Thyroid gland (tissue), 4 donors: ENCODE data around the gene PLEKHA4. TPM values are rescaled to one million over a fixed set of nuclear protein-coding genes. Genes with fewer than 3 reads are reported as not detected.

Experiments used
- DNase-seq, 2 donors: peaks; one replicate each; pipeline ENCODE4 v3.0.0-alpha.2; 2019
- H3K27ac ChIP-seq, 3 donors: fragments of 200-600 bp; sonication (generic); 1 replicate in 2 of 3; 2 replicates in 1 of 3; pipeline ENCODE4 v1.5.1; 2016 to 2019; ENCODE audit warnings: mild to moderate bottlenecking in 1 of 3, moderate library complexity in 1 of 3
- H3K27me3 ChIP-seq: fragments of 200-600 bp; sonication (generic); one replicate; pipeline ENCODE4 v1.5.1; 2019
- H3K36me3 ChIP-seq, 2 donors: fragments of 200-600 bp; sonication (generic); one replicate each; pipeline ENCODE4 v1.5.1; 2016 to 2019
- H3K4me1 ChIP-seq, 2 donors: fragments of 200-600 bp; sonication (generic); one replicate each; pipeline ENCODE4 v1.5.1; 2017 to 2019
- H3K4me3 ChIP-seq, 3 donors: fragments of 200-600 bp; sonication (generic); replicated peaks in 1 of 3; 1 replicate in 2 of 3; 2 replicates in 1 of 3; pipeline ENCODE4 v1.5.1; 2016; ENCODE audit warnings: mild to moderate bottlenecking in 1 of 3
- H3K9me3 ChIP-seq: fragments of 200-600 bp; sonication (generic); one replicate; pipeline ENCODE4 v1.5.1; 2017
- POLR2A ChIP-seq, 2 donors: fragments of 450-650 bp; IDR thresholded peaks; one replicate each; pipeline ENCODE4 v1.6.1; 2017; ENCODE audit warnings: antibody characterized with exemption in 2 of 2, mild to moderate bottlenecking in 2 of 2, moderate library complexity in 1 of 2
- WGBS, 2 donors: methylation state at CpG; one replicate each; pipeline ENCODE4 v1.1.5; 2017; 5-methylcytosine and 5-hydroxymethylcytosine counted together
- intact Hi-C: fragments of 100-400 bp; cut with DNase I; formaldehyde crosslinking; loops from one replicate; pipeline ENCODE4 v1.15.1; 2023
- total RNA-seq, 4 donors: library from RNA; depleted of rRNA; stranded (reverse); fragments of >200 nt; gene quantifications; one replicate each; pipeline ENCODE4 v1.2.3, GENCODE V29; 2016
- TF ChIP-seq, protein P1 (sequence below), 6 experiments: fragments of 200-600 bp in 3 of 6; fragments of 450-650 bp in 3 of 6; sonication (generic) in 3 of 6; IDR thresholded peaks; one replicate each; pipeline ENCODE4 v1.5.1; 2016 to 2019; ENCODE audit warnings: antibody characterized with exemption in 6 of 6, mild to moderate bottlenecking in 2 of 6, inconsistent platforms in 1 of 6, moderate library complexity in 1 of 6

The PLEKHA4 gene, protein sequence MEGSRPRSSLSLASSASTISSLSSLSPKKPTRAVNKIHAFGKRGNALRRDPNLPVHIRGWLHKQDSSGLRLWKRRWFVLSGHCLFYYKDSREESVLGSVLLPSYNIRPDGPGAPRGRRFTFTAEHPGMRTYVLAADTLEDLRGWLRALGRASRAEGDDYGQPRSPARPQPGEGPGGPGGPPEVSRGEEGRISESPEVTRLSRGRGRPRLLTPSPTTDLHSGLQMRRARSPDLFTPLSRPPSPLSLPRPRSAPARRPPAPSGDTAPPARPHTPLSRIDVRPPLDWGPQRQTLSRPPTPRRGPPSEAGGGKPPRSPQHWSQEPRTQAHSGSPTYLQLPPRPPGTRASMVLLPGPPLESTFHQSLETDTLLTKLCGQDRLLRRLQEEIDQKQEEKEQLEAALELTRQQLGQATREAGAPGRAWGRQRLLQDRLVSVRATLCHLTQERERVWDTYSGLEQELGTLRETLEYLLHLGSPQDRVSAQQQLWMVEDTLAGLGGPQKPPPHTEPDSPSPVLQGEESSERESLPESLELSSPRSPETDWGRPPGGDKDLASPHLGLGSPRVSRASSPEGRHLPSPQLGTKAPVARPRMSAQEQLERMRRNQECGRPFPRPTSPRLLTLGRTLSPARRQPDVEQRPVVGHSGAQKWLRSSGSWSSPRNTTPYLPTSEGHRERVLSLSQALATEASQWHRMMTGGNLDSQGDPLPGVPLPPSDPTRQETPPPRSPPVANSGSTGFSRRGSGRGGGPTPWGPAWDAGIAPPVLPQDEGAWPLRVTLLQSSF
- total RNA-seq = 10 to 100 TPM; 15.2 to 21.8 (median 19.0) TPM

DNA sequence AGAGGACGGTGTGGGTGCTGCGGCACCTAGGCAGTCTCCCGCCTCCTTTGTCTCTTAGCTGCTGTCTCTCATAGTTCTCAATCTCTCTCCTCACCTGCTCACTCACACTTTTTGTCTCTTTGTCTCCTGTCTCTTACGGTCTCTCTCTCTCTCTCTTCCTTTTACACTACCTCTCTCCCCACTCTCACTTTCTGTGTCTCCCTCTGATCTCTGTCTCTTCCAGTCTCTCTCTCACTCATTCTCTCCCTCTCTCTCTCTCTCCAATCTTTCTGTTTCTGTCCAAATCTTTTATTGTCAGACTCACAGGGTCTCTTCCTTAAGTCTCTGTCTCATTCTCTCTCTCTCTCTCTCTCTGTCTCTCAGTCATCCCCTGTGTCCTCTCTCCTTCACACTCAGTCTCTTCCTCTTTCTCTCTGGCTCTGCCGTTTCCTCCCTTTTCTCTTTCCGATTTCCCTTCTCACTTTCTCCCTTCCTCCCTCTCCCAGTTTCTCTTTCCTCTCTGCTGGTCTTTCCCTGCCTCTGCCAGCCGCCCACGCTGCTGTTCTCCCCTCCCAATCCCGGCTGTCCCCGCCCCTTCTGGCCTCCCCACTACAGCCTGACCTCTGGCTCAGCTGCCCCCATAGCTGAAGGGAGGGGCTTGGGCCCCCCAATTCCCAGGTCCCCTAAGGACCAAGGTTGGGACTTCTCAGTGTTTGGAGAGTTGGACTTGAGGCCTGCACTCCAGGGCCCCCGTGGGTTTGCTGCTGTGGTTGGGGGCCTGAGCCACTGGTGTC, at the start of gene PLEKHA4:
Gene PLEKHA4, minus strand, starts transcription at position 504 of the 773 bp plus-strand sequence. CDS start 997 bp downstream, outside the sequence.
- intact Hi-C loops = loop anchor here (10.0 kb wide), 1 partner anchor 107 kb away; no protein-coding TSS in a partner anchor
- DNase-seq = peak; percentile 65 to 72
- Histone ChIP-seq H3K4me1 (peaks cover 16 to 33% of the 10 kb centered on the region in 2 donors), H3K27me3 (no peaks in the 10 kb centered on the region), H3K36me3 (no peaks in the 10 kb centered on the region), H3K27ac (peak within 1 kb of the TSS; percentile 23 to 85 (median 77)), H3K4me3 (peak within 1 kb of the TSS in 1 of 3 donors; percentile 14), H3K9me3 (no peaks in the 10 kb centered on the region)
- TF ChIP-seq POLR2A (IDR thresholded peaks at IDR 0.05) = peak in 1 of 2 donors; percentile 48
- TF ChIP-seq, protein P1, sequence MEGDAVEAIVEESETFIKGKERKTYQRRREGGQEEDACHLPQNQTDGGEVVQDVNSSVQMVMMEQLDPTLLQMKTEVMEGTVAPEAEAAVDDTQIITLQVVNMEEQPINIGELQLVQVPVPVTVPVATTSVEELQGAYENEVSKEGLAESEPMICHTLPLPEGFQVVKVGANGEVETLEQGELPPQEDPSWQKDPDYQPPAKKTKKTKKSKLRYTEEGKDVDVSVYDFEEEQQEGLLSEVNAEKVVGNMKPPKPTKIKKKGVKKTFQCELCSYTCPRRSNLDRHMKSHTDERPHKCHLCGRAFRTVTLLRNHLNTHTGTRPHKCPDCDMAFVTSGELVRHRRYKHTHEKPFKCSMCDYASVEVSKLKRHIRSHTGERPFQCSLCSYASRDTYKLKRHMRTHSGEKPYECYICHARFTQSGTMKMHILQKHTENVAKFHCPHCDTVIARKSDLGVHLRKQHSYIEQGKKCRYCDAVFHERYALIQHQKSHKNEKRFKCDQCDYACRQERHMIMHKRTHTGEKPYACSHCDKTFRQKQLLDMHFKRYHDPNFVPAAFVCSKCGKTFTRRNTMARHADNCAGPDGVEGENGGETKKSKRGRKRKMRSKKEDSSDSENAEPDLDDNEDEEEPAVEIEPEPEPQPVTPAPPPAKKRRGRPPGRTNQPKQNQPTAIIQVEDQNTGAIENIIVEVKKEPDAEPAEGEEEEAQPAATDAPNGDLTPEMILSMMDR (IDR thresholded peaks at IDR 0.05) = no peak
- 32 to 42% methylated on average over 11 of the region's 11 CpGs for WGBS, 2 donors

GRCh38 chr19:48918071-48918470, 49.7 kb upstream of the PLEKHA4 start:
- Histone ChIP-seq H3K9me3 (no peaks in the 10 kb centered on the region), H3K4me1 (no peaks in the 10 kb centered on the region), H3K27me3 (no peaks in the 10 kb centered on the region), H3K36me3 (peaks cover 61% of the 10 kb centered on the region in 2 donors), H3K4me3 (no peak overlapping the region), H3K27ac (no peak overlapping the region)
- TF ChIP-seq POLR2A (IDR thresholded peaks at IDR 0.05) = no peak
- TF ChIP-seq, protein P1 (IDR thresholded peaks at IDR 0.05) = no peak
- intact Hi-C loops = no loop called here
- no peak for DNase-seq
- WGBS, 2 donors = 89 to 90% methylated on average over 5 to 6 of the region's 6 CpGs

- H3K36me3 ChIP-seq = peaks cover 70 to 73% of the 10 kb centered on the region in 2 donors
- intact Hi-C loops = no loop called here
- WGBS, 2 donors = 82 to 83% methylated on average over 8 of the region's 8 CpGs
- H3K9me3 ChIP-seq = no peaks in the 10 kb centered on the region
- H3K27ac ChIP-seq = no peak overlapping the region
- no peak for TF ChIP-seq POLR2A (IDR thresholded peaks at IDR 0.05)
- H3K4me1 ChIP-seq = no peaks in the 10 kb centered on the region
- H3K4me3 ChIP-seq = no peak overlapping the region
- no peak for DNase-seq
- H3K27me3 ChIP-seq = no peaks in the 10 kb centered on the region
These were observed 47.3 kb upstream of the PLEKHA4 start for GRCh38 chr19:48915757-48916156.

DNA sequence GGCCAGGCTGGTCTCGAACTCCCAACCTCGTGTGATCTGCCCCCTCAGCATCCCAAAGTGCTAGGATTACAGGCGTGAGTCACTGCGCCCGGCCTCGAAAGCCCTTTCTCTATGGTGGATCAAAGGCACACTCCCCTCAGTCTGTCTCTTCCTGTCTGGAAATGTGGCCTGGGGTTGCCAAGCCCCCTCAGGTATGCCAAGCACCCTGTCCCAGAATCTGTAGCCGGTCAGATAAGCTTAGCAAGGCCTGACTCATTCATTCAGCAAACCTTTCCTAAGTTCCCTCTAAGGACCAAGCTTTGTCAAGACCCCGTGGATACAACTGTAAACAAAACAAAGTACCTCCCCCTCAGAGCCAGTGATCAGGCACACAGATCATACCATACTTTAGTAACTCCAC, 45.8 kb upstream of the PLEKHA4 start:
- DNase-seq = no peak
- intact Hi-C loops = no loop called here
- Histone ChIP-seq H3K9me3 (no peaks in the 10 kb centered on the region), H3K4me1 (no peaks in the 10 kb centered on the region), H3K27me3 (no peaks in the 10 kb centered on the region), H3K27ac (no peak overlapping the region), H3K4me3 (no peak overlapping the region), H3K36me3 (peaks cover 80 to 84% of the 10 kb centered on the region in 2 donors)
- 94 to 98% methylated on average over 8 of the region's 8 CpGs for WGBS, 2 donors
- TF ChIP-seq POLR2A (IDR thresholded peaks at IDR 0.05) = no peak
- TF ChIP-seq, protein P1 (IDR thresholded peaks at IDR 0.05) = no peak
